K562 (cell line): ENCODE data around the gene STX1A. TPM values are rescaled to one million over a fixed set of nuclear protein-coding genes. Genes with fewer than 3 reads are reported as not detected.

Source experiments
- BCL6 ChIP-seq: fragments of 250-450 bp; sonication (Bioruptor Pico); IDR thresholded peaks from 2 replicates; pipeline ENCODE4 v1.4.0; 2020
- CEBPG ChIP-seq, 3 experiments: fragments of 200-800 bp in 1 of 3; sonication (Bioruptor generic) in 1 of 3; sonication (generic) in 1 of 3; formaldehyde crosslinking in 1 of 3; IDR thresholded peaks in 2 of 3; conservative IDR thresholded peaks in 1 of 3; 2 replicates each; pipeline versions ENCODE4 v1.6.1 to v1.8.0; 2016 to 2022; ENCODE audit warnings: missing compliant biosample characterization in 2 of 3, missing genetic modification characterization in 2 of 3, mild to moderate bottlenecking in 1 of 3, missing genetic modification reagents in 1 of 3
- DACH1 ChIP-seq: fragments of 450-650 bp; IDR thresholded peaks from 2 replicates; pipeline ENCODE4 v1.6.1; 2018; ENCODE audit not compliant: partially characterized antibody
- MEF2D ChIP-seq: conservative IDR thresholded peaks from 2 replicates; pipeline ENCODE4 v1.6.1; 2016; ENCODE audit warnings: low read depth, missing genetic modification characterization, missing compliant biosample characterization
- MIER1 ChIP-seq: fragments of 450-650 bp; IDR thresholded peaks from 2 replicates; pipeline ENCODE4 v1.6.1; 2016; ENCODE audit warnings: antibody characterized with exemption, mild to moderate bottlenecking, low read depth
- NR1H2 ChIP-seq: sonication (generic); formaldehyde crosslinking; IDR thresholded peaks from 2 replicates; pipeline ENCODE4 v1.4.0; 2020; ENCODE audit warnings: mild to moderate bottlenecking, missing genetic modification reagents
- RBM15 ChIP-seq: fragments of 200-400 bp; formaldehyde crosslinking; IDR thresholded peaks from 2 replicates; pipeline ENCODE4 v1.6.1; 2018; ENCODE audit warnings: mild to moderate bottlenecking, low read length, moderate library complexity; ENCODE audit not compliant: insufficient read depth
- RBM22 ChIP-seq: fragments of 200-400 bp; formaldehyde crosslinking; IDR thresholded peaks from 2 replicates; pipeline ENCODE4 v1.6.1; 2018; ENCODE audit warnings: low read length, low read depth; ENCODE audit not compliant: poor library complexity, severe bottlenecking
- RHOXF2B ChIP-seq: fragments of 250-450 bp; sonication (Bioruptor Pico); conservative IDR thresholded peaks from 2 replicates; pipeline ENCODE4 v1.5.1; 2021
- SAFB ChIP-seq: fragments of 200-400 bp; formaldehyde crosslinking; IDR thresholded peaks from 2 replicates; pipeline ENCODE4 v1.6.1; 2017; ENCODE audit warnings: low read depth, low read length, borderline replicate concordance
- TCF7L2 ChIP-seq: fragments of 150-350 bp; IDR thresholded peaks from 2 replicates; pipeline ENCODE4 v1.6.1; 2016; ENCODE audit warnings: low read depth, mild to moderate bottlenecking, low read length, moderate library complexity
- TEAD4 ChIP-seq, 2 experiments: sonication (generic) in 1 of 2; formaldehyde crosslinking in 1 of 2; IDR thresholded peaks; 2 replicates each; pipeline versions ENCODE4 v1.6.1 to v1.8.0; 2012 to 2022; ENCODE audit warnings: borderline replicate concordance in 1 of 2, inconsistent platforms in 1 of 2, low read length in 1 of 2, mild to moderate bottlenecking in 1 of 2, missing genetic modification reagents in 1 of 2
- ZKSCAN1 ChIP-seq: fragments of 150-350 bp; IDR thresholded peaks from 2 replicates; pipeline ENCODE4 v1.6.1; 2016; ENCODE audit warnings: low read depth, low read length
- ZNF384 ChIP-seq: IDR thresholded peaks from 2 replicates; pipeline ENCODE4 v1.6.1; 2012; ENCODE audit warnings: low read depth, low read length, improper control_type of control experiment
- polyA plus RNA-seq, 8 experiments: library from polyadenylated mRNA; depleted of rRNA in 4 of 8; stranded (reverse) in 5 of 8; unstranded in 3 of 8; fragments of >200 nt; fragmentation: Nextera tagmentation in 2 of 8; fragmentation: Illumina TruSeq in 1 of 8; extraction: Ambion mirVana in 2 of 8; extraction: Trizol in 1 of 8; gene quantifications; 2 replicates each; pipeline versions ENCODE4 v1.2.1 to v1.2.3, GENCODE V29; 2011 to 2014; ENCODE audit warnings: inconsistent platforms in 1 of 8, missing spikeins in 1 of 8
- total RNA-seq, 7 experiments: library from RNA; depleted of rRNA in 6 of 7; stranded (reverse); fragments of >200 nt in 6 of 7; fragmentation: Illumina TruSeq in 2 of 7; extraction: Trizol in 2 of 7; gene quantifications; 2 replicates each; pipeline versions ENCODE4 v1.2.1 to v1.2.3, GENCODE V29; 2011 to 2021; ENCODE audit warnings: low replicate concordance in 1 of 7
- TF ChIP-seq, protein P1 (sequence below): fragments of 250-450 bp; sonication (Bioruptor Pico); IDR thresholded peaks from 2 replicates; pipeline ENCODE4 v1.5.0; 2022; ENCODE audit warnings: mild to moderate bottlenecking
- TF ChIP-seq, protein P2 (sequence below): fragments of 450-650 bp; IDR thresholded peaks from 2 replicates; pipeline ENCODE4 v1.6.1; 2017; ENCODE audit warnings: mild to moderate bottlenecking, moderate library complexity
- TF ChIP-seq, protein P3 (sequence below): sonication (generic); formaldehyde crosslinking; IDR thresholded peaks from 2 replicates; pipeline ENCODE4 v1.8.1; 2023; ENCODE audit warnings: mild to moderate bottlenecking, missing genetic modification reagents
- TF ChIP-seq, protein P4 (sequence below): fragments of 250-450 bp; sonication (Bioruptor Pico); IDR thresholded peaks from 2 replicates; pipeline ENCODE4 v1.5.0; 2021; ENCODE audit warnings: mild to moderate bottlenecking, borderline replicate concordance

The STX1A gene
- total and polyA plus RNA-seq, 9 of the 15 experiments (the other 6 are each of a cell fraction or from before 2014, with no cell fraction given) = 0.04 to 15.1 (median 6.3) TPM

DNA sequence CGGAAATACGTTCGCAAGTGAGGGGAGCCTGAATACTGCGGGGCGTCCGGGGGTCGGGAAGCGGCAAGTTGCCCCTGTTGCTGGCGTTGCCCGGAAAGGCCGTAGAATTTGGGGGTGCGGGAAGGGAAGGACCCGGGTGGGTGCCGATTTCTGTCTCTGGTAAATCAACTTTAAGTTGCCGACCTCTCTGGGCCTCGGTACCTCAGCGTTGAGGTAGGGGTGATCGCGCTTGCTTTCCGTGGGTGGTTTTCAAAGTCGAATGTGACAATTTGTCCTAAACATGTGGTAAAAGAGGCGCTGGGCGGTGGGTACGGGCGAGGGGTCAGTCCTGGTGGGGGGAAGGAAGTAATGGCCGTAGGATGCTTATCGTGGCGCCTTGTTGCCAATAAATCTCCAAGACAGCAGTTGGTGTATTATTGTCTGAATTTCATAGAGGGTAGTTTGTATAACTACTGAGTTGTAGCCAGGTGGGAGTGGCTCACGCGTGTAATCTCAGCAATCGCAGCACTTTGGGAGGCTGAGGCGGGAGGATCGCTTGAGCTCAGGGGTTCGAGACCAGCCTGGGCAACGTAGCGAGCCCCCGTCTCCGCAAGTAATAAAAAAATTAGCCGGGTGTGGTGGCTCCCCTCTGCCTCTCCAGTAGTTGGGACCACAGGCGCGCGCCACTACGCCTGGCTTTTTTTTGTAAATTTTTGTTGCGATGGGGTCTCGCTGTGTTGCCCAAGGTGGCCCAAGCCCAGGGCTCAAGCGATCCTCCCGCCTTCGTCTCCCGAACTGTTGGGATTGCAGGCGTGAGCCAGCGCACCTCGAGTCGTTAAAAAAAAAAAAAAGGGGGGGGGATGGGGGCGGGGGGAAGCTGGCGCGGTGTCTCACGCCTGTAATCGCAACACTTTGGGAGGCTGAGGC, 35.4 kb downstream of the STX1A start (continued):
- TF ChIP-seq, protein P1, sequence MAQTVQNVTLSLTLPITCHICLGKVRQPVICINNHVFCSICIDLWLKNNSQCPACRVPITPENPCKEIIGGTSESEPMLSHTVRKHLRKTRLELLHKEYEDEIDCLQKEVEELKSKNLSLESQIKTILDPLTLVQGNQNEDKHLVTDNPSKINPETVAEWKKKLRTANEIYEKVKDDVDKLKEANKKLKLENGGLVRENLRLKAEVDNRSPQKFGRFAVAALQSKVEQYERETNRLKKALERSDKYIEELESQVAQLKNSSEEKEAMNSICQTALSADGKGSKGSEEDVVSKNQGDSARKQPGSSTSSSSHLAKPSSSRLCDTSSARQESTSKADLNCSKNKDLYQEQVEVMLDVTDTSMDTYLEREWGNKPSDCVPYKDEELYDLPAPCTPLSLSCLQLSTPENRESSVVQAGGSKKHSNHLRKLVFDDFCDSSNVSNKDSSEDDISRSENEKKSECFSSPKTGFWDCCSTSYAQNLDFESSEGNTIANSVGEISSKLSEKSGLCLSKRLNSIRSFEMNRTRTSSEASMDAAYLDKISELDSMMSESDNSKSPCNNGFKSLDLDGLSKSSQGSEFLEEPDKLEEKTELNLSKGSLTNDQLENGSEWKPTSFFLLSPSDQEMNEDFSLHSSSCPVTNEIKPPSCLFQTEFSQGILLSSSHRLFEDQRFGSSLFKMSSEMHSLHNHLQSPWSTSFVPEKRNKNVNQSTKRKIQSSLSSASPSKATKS (CRISPR knock-in tag) = no peak
- TF ChIP-seq RHOXF2B (no peak), MEF2D (tag) (no peak), MIER1 (0 out of 2 replicates have a peak, but pooled peaks have one; percentile 19), DACH1 (no peak), RBM22 (peak; percentile 3), TEAD4 (IDR thresholded peaks at IDR 0.05; ENCODE audit: low read length) (no peak), TEAD4 (CRISPR knock-in tag; IDR thresholded peaks at IDR 0.05; ENCODE audit: borderline replicate concordance) (no peak), NR1H2 (CRISPR knock-in tag) (no peak), RBM15 (no peak), ZNF384 (no peak; the same call in 1 of the 2 replicates), TCF7L2 (no peak), CEBPG (CRISPR knock-in tag; IDR thresholded peaks at IDR 0.05) (no peak), CEBPG (tag; conservative IDR thresholded peaks at IDR 0.05 in 1 of 2, IDR thresholded peaks at IDR 0.05 in 1 of 2) (no peak), BCL6 (CRISPR knock-in tag) (no peak), SAFB (no peak), ZKSCAN1 (no peak)
- TF ChIP-seq, protein P2, sequence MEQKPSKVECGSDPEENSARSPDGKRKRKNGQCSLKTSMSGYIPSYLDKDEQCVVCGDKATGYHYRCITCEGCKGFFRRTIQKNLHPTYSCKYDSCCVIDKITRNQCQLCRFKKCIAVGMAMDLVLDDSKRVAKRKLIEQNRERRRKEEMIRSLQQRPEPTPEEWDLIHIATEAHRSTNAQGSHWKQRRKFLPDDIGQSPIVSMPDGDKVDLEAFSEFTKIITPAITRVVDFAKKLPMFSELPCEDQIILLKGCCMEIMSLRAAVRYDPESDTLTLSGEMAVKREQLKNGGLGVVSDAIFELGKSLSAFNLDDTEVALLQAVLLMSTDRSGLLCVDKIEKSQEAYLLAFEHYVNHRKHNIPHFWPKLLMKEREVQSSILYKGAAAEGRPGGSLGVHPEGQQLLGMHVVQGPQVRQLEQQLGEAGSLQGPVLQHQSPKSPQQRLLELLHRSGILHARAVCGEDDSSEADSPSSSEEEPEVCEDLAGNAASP = no peak
- TF ChIP-seq, protein P3, sequence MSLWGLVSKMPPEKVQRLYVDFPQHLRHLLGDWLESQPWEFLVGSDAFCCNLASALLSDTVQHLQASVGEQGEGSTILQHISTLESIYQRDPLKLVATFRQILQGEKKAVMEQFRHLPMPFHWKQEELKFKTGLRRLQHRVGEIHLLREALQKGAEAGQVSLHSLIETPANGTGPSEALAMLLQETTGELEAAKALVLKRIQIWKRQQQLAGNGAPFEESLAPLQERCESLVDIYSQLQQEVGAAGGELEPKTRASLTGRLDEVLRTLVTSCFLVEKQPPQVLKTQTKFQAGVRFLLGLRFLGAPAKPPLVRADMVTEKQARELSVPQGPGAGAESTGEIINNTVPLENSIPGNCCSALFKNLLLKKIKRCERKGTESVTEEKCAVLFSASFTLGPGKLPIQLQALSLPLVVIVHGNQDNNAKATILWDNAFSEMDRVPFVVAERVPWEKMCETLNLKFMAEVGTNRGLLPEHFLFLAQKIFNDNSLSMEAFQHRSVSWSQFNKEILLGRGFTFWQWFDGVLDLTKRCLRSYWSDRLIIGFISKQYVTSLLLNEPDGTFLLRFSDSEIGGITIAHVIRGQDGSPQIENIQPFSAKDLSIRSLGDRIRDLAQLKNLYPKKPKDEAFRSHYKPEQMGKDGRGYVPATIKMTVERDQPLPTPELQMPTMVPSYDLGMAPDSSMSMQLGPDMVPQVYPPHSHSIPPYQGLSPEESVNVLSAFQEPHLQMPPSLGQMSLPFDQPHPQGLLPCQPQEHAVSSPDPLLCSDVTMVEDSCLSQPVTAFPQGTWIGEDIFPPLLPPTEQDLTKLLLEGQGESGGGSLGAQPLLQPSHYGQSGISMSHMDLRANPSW (CRISPR knock-in tag) = no peak
- TF ChIP-seq, protein P4, sequence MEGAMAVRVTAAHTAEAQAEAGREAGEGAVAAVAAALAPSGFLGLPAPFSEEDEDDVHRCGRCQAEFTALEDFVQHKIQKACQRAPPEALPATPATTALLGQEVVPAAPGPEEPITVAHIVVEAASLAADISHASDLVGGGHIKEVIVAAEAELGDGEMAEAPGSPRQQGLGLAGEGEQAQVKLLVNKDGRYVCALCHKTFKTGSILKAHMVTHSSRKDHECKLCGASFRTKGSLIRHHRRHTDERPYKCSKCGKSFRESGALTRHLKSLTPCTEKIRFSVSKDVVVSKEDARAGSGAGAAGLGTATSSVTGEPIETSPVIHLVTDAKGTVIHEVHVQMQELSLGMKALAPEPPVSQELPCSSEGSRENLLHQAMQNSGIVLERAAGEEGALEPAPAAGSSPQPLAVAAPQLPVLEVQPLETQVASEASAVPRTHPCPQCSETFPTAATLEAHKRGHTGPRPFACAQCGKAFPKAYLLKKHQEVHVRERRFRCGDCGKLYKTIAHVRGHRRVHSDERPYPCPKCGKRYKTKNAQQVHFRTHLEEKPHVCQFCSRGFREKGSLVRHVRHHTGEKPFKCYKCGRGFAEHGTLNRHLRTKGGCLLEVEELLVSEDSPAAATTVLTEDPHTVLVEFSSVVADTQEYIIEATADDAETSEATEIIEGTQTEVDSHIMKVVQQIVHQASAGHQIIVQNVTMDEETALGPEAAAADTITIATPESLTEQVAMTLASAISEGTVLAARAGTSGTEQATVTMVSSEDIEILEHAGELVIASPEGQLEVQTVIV = no peak
